HCT116 (cell line): ENCODE data around the gene DNAJB8. TPM values are rescaled to one million over a fixed set of nuclear protein-coding genes. Genes with fewer than 3 reads are reported as not detected.

Experiments
- ATAC-seq: fragments of 200-7000 bp; cut with Tn5 transposase; 2 replicates; pipeline ENCODE4 v1.9.1; 2020; ENCODE audit warnings: mild to moderate bottlenecking, moderate library complexity
- BruUV-seq: library from RNA; stranded (reverse); fragments of 400-500 nt; replicated peaks from 2 replicates; lab custom pipeline; 2021; lab: Mats Ljungman, UMichigan
- CTCF ChIA-PET: fragments of 300-600 bp; sonication (Branson Sonifier 250); formaldehyde crosslinking; loops from one replicate; lab custom pipeline; 2021; ENCODE audit warnings: antibody characterized with exemption; lab: Charles Lee
- POLR2A ChIA-PET: fragments of 300-600, 350-600 bp; sonication (Branson Sonifier 250); formaldehyde crosslinking; loops from one replicate; lab custom pipeline; 2021; ENCODE audit warnings: antibody characterized with exemption; lab: Charles Lee
- RAD21 ChIA-PET, 2 experiments: fragments of 300-600 bp; sonication (Branson Sonifier 250); formaldehyde crosslinking; loops; one replicate each; lab custom pipeline; 2023; ENCODE audit warnings: low total read pairs in 2 of 2; ENCODE audit not compliant: uncharacterized antibody in 2 of 2, unreplicated experiment in 2 of 2, low non-redundant PET in 1 of 2; lab: Charles Lee
- DNase-seq: peaks from one replicate; pipeline ENCODE4 v3.0.0-alpha.2; 2010; ENCODE audit warnings: low read depth, low spot score
- H2AFZ ChIP-seq: fragments of 200-600 bp; shearing (Covaris generic), sonication (generic); 2 replicates; pipeline ENCODE4 v1.6.1; 2017; ENCODE audit warnings: low read depth, mixed run types, mixed read lengths, antibody characterized with exemption, low read length; ENCODE audit not compliant: poor library complexity, severe bottlenecking
- H3K27ac ChIP-seq: 2 replicates; pipeline ENCODE4 v1.5.1; 2012; ENCODE audit warnings: low read depth, low read length
- H3K27me3 ChIP-seq: fragments of 200-600 bp; sonication (generic); 2 replicates; pipeline ENCODE4 v1.6.1; 2016; ENCODE audit warnings: mixed run types, low read length, mixed read lengths; ENCODE audit not compliant: insufficient read depth
- H3K36me3 ChIP-seq, 2 experiments: fragments of 200-500 bp in 1 of 2; fragments of 200-600 bp in 1 of 2; sonication (Bioruptor generic) in 1 of 2; sonication (generic) in 1 of 2; 2 replicates each; pipeline versions ENCODE4 v1.5.1 to v1.6.1; 2014 to 2016; ENCODE audit warnings: low read length in 2 of 2, inconsistent platforms in 1 of 2, mixed read lengths in 1 of 2, mixed run types in 1 of 2; ENCODE audit not compliant: insufficient read depth in 2 of 2, control insufficient read depth in 1 of 2
- H3K4me1 ChIP-seq, 2 experiments: fragments of 200-600 bp in 1 of 2; sonication (generic) in 1 of 2; 2 replicates each; pipeline versions ENCODE4 v1.5.1 to v1.6.1; 2012 to 2017; ENCODE audit warnings: low read length in 2 of 2, inconsistent platforms in 1 of 2, mild to moderate bottlenecking in 1 of 2, mixed read lengths in 1 of 2, mixed run types in 1 of 2, moderate library complexity in 1 of 2; ENCODE audit not compliant: insufficient read depth in 2 of 2, control insufficient read depth in 1 of 2
- H3K4me2 ChIP-seq: fragments of 200-600 bp; sonication (generic); 2 replicates; pipeline ENCODE4 v1.6.1; 2017; ENCODE audit warnings: mixed run types, low read length, mixed read lengths
- H3K4me3 ChIP-seq, 2 experiments: fragments of 200-600 bp in 1 of 2; sonication (generic) in 1 of 2; replicated peaks in 1 of 2; 2 replicates each; pipeline ENCODE4 v1.5.1; 2011 to 2016; ENCODE audit warnings: low read length in 2 of 2, control low read depth in 1 of 2, low read depth in 1 of 2, mild to moderate bottlenecking in 1 of 2, mixed read lengths in 1 of 2, mixed run types in 1 of 2
- H3K79me2 ChIP-seq: fragments of 200-600 bp; sonication (generic); 2 replicates; pipeline ENCODE4 v1.6.1; 2017; ENCODE audit warnings: mild to moderate bottlenecking, mixed run types, low read length, moderate library complexity, mixed read lengths; ENCODE audit not compliant: insufficient read depth
- H3K9ac ChIP-seq: fragments of 200-600 bp; sonication (generic); 2 replicates; pipeline ENCODE4 v1.6.1; 2016; ENCODE audit warnings: low read length, mixed read lengths
- H3K9me2 ChIP-seq: fragments of 200-600 bp; sonication (generic), shearing (Covaris generic); 2 replicates; pipeline ENCODE4 v1.6.1; 2017; ENCODE audit warnings: mixed run types, mild to moderate bottlenecking, moderate library complexity; ENCODE audit not compliant: insufficient read depth
- H3K9me3 ChIP-seq, 2 experiments: fragments of 200-500 bp in 1 of 2; fragments of 200-600 bp in 1 of 2; sonication (Bioruptor generic) in 1 of 2; sonication (generic) in 1 of 2; 2 replicates each; pipeline ENCODE4 v1.6.1; 2014 to 2017; ENCODE audit warnings: low read length in 2 of 2, mixed read lengths in 2 of 2, inconsistent platforms in 1 of 2, low read depth in 1 of 2, mild to moderate bottlenecking in 1 of 2, mixed run types in 1 of 2, moderate library complexity in 1 of 2; ENCODE audit not compliant: control insufficient read depth in 1 of 2, insufficient read depth in 1 of 2
- H4K20me1 ChIP-seq: fragments of 200-600 bp; sonication (generic), shearing (Covaris generic); 2 replicates; pipeline ENCODE4 v1.6.1; 2017; ENCODE audit warnings: mixed run types, mild to moderate bottlenecking, moderate library complexity; ENCODE audit not compliant: insufficient read depth
- CEBPB ChIP-seq: IDR thresholded peaks from 2 replicates; pipeline ENCODE4 v1.6.1; 2012; ENCODE audit warnings: low read depth
- EGR1 ChIP-seq: IDR thresholded peaks from 2 replicates; pipeline ENCODE4 v1.6.1; 2012; ENCODE audit warnings: low read depth
- EZH2 ChIP-seq: fragments of 200-600 bp; sonication (generic); IDR thresholded peaks from 2 replicates; pipeline ENCODE4 v1.6.1; 2017; ENCODE audit warnings: antibody characterized with exemption, mixed run types
- EZH2phosphoT487 ChIP-seq: fragments of 200-600 bp; IDR thresholded peaks from 2 replicates; pipeline ENCODE4 v1.6.1; 2018; ENCODE audit warnings: antibody characterized with exemption, borderline replicate concordance
- JUND ChIP-seq: IDR thresholded peaks from 2 replicates; pipeline ENCODE4 v1.6.1; 2012
- SP1 ChIP-seq: IDR thresholded peaks from 2 replicates; pipeline ENCODE4 v1.6.1; 2012; ENCODE audit warnings: low read depth
- SRF ChIP-seq: IDR thresholded peaks from 2 replicates; pipeline ENCODE4 v1.6.1; 2012; ENCODE audit warnings: low read depth
- TCF7L2 ChIP-seq: IDR thresholded peaks from 2 replicates; pipeline ENCODE4 v1.7.0; 2011; ENCODE audit warnings: borderline replicate concordance, inconsistent platforms; ENCODE audit not compliant: insufficient read depth, insufficient read length; ENCODE audit errors: extremely low read depth
- YY1 ChIP-seq: IDR thresholded peaks from 2 replicates; pipeline ENCODE4 v1.6.1; 2011; ENCODE audit warnings: low read length, low read depth, moderate library complexity, mild to moderate bottlenecking; ENCODE audit not compliant: insufficient replicate concordance; ENCODE audit errors: extremely low read depth
- ZFX ChIP-seq: fragments of 450-650 bp; IDR thresholded peaks from 2 replicates; pipeline ENCODE4 v1.6.1; 2017
- intact Hi-C: fragments of 100-400 bp; cut with micrococcal nuclease; formaldehyde crosslinking; loops from 2 replicates; pipeline ENCODE4 v1.10.0; 2022
- total RNA-seq: library from RNA; stranded (reverse); gene quantifications from one replicate; pipeline ENCODE4 v1.2.1, GENCODE V29; 2021; ENCODE audit not compliant: unreplicated experiment
- TF ChIP-seq, protein P1 (sequence below): IDR thresholded peaks from 2 replicates; pipeline ENCODE4 v1.6.1; 2012; ENCODE audit warnings: low read depth
- TF ChIP-seq, protein P2 (sequence below), 3 experiments: fragments of 200-600 bp in 1 of 3; sonication (generic) in 1 of 3; IDR thresholded peaks in 2 of 3; conservative IDR thresholded peaks in 1 of 3; 2 replicates each; pipeline ENCODE4 v1.5.1; 2012 to 2017; ENCODE audit warnings: low read depth in 2 of 3, low read length in 2 of 3, antibody characterized with exemption in 1 of 3, borderline replicate concordance in 1 of 3, control low read depth in 1 of 3, mild to moderate bottlenecking in 1 of 3, mixed read lengths in 1 of 3, mixed run types in 1 of 3, moderate library complexity in 1 of 3; ENCODE audit not compliant: insufficient read depth in 1 of 3
- TF ChIP-seq, protein P3 (sequence below): IDR thresholded peaks from 2 replicates; pipeline ENCODE4 v1.6.1; 2012
- TF ChIP-seq, protein P4 (sequence below): IDR thresholded peaks from 2 replicates; pipeline ENCODE4 v1.6.1; 2011; ENCODE audit warnings: mild to moderate bottlenecking, low read length, moderate library complexity; ENCODE audit not compliant: insufficient replicate concordance; ENCODE audit errors: extremely low read depth

The DNAJB8 gene
- total RNA-seq, 1 experiment from 2014 or later = not detected

DNA sequence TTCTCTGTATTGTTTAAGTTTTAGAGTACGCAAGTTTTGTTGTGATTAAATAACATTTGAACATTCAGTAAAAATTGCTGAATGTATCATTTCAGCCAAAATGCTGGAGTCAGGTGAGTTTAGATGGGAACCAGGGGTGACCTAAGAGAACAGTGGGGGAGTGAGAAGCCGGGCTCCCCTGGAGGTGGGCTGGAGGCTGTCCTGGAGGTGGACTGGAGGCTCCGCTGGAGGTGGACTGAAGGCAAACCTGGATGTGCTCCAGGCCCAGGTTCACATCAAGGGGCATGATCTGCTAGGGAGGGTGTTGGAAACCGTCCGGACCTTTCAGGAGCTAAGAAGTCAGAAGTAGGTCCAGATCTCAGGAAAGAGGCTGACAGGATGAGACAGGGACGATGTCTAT, 23.7 kb downstream of the DNAJB8 start:
- peaks cover 0 to 5% of the 10 kb centered on the region in 2 experiments; a peak in 1 of 4 replicates for H3K4me1 ChIP-seq
- no peaks in the 10 kb centered on the region for H3K79me2 ChIP-seq
- H3K9ac ChIP-seq = no peak overlapping the region
- ATAC-seq (no peak), DNase-seq (no peak)
- ChIA-PET RAD21 (no interaction called here), CTCF (no interaction called here), POLR2A (no interaction called here)
- no peak overlapping the region for H3K27ac ChIP-seq
- TF ChIP-seq YY1 (no peak), TCF7L2 (no peak), CEBPB (no peak), EGR1 (no peak), ZFX (no peak), SP1 (no peak), EZH2 (no peak), EZH2phosphoT487 (no peak), SRF (no peak), JUND (no peak)
- TF ChIP-seq, protein P1, sequence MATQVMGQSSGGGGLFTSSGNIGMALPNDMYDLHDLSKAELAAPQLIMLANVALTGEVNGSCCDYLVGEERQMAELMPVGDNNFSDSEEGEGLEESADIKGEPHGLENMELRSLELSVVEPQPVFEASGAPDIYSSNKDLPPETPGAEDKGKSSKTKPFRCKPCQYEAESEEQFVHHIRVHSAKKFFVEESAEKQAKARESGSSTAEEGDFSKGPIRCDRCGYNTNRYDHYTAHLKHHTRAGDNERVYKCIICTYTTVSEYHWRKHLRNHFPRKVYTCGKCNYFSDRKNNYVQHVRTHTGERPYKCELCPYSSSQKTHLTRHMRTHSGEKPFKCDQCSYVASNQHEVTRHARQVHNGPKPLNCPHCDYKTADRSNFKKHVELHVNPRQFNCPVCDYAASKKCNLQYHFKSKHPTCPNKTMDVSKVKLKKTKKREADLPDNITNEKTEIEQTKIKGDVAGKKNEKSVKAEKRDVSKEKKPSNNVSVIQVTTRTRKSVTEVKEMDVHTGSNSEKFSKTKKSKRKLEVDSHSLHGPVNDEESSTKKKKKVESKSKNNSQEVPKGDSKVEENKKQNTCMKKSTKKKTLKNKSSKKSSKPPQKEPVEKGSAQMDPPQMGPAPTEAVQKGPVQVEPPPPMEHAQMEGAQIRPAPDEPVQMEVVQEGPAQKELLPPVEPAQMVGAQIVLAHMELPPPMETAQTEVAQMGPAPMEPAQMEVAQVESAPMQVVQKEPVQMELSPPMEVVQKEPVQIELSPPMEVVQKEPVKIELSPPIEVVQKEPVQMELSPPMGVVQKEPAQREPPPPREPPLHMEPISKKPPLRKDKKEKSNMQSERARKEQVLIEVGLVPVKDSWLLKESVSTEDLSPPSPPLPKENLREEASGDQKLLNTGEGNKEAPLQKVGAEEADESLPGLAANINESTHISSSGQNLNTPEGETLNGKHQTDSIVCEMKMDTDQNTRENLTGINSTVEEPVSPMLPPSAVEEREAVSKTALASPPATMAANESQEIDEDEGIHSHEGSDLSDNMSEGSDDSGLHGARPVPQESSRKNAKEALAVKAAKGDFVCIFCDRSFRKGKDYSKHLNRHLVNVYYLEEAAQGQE = no peak
- TF ChIP-seq, protein P2, sequence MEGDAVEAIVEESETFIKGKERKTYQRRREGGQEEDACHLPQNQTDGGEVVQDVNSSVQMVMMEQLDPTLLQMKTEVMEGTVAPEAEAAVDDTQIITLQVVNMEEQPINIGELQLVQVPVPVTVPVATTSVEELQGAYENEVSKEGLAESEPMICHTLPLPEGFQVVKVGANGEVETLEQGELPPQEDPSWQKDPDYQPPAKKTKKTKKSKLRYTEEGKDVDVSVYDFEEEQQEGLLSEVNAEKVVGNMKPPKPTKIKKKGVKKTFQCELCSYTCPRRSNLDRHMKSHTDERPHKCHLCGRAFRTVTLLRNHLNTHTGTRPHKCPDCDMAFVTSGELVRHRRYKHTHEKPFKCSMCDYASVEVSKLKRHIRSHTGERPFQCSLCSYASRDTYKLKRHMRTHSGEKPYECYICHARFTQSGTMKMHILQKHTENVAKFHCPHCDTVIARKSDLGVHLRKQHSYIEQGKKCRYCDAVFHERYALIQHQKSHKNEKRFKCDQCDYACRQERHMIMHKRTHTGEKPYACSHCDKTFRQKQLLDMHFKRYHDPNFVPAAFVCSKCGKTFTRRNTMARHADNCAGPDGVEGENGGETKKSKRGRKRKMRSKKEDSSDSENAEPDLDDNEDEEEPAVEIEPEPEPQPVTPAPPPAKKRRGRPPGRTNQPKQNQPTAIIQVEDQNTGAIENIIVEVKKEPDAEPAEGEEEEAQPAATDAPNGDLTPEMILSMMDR (IDR thresholded peaks at IDR 0.05 in 2 of 3, conservative IDR thresholded peaks at IDR 0.05 in 1 of 3; ENCODE audit: borderline replicate concordance in 1 of 3, insufficient read depth in 1 of 3, low read depth in 2 of 3, low read length in 2 of 3) = no peak
- TF ChIP-seq, protein P3, sequence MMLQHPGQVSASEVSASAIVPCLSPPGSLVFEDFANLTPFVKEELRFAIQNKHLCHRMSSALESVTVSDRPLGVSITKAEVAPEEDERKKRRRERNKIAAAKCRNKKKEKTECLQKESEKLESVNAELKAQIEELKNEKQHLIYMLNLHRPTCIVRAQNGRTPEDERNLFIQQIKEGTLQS = no peak
- TF ChIP-seq, protein P4, sequence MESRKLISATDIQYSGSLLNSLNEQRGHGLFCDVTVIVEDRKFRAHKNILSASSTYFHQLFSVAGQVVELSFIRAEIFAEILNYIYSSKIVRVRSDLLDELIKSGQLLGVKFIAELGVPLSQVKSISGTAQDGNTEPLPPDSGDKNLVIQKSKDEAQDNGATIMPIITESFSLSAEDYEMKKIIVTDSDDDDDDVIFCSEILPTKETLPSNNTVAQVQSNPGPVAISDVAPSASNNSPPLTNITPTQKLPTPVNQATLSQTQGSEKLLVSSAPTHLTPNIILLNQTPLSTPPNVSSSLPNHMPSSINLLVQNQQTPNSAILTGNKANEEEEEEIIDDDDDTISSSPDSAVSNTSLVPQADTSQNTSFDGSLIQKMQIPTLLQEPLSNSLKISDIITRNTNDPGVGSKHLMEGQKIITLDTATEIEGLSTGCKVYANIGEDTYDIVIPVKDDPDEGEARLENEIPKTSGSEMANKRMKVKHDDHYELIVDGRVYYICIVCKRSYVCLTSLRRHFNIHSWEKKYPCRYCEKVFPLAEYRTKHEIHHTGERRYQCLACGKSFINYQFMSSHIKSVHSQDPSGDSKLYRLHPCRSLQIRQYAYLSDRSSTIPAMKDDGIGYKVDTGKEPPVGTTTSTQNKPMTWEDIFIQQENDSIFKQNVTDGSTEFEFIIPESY = no peak
- H3K4me3 ChIP-seq = no peak overlapping the region
- H3K9me2 ChIP-seq = no peaks in the 10 kb centered on the region
- no peak overlapping the region for H3K4me2 ChIP-seq
- H3K9me3 ChIP-seq = no peaks in the 10 kb centered on the region; a peak in 1 of 4 replicates
- no TSS peak for BruUV-seq
- intact Hi-C loops = no loop called here
- H3K36me3 ChIP-seq = no peaks in the 10 kb centered on the region
- H4K20me1 ChIP-seq = no peaks in the 10 kb centered on the region
- no peaks in the 10 kb centered on the region for H3K27me3 ChIP-seq
- no peak overlapping the region for H2AFZ ChIP-seq
